PFSK-1 (cell line): ENCODE data around the gene TMEM120B.

ENCODE experiments used
- FOXP2 ChIP-seq: optimal IDR thresholded peaks from 2 replicates; pipeline ENCODE3; 2011; ENCODE audit warnings: borderline replicate concordance, control low read depth, inconsistent platforms; ENCODE audit not compliant: insufficient read depth; ENCODE audit errors: extremely low read length, extremely low read depth
- POLR2AphosphoS5 ChIP-seq: IDR thresholded peaks from 2 replicates; pipeline ENCODE4 v1.6.1; 2012; ENCODE audit warnings: low read depth, mild to moderate bottlenecking, control low read depth, low read length, moderate library complexity
- REST ChIP-seq, 2 experiments: IDR thresholded peaks; 2 replicates each; pipeline versions ENCODE4 v1.6.1 to v1.8.0; 2011 to 2012; ENCODE audit warnings: low read depth in 2 of 2, low read length in 2 of 2, control low read depth in 1 of 2, inconsistent platforms in 1 of 2, mild to moderate bottlenecking in 1 of 2, moderate library complexity in 1 of 2; ENCODE audit not compliant: insufficient read depth in 1 of 2
- SIN3A ChIP-seq: IDR thresholded peaks from 2 replicates; pipeline ENCODE4 v1.6.1; 2012; ENCODE audit warnings: mild to moderate bottlenecking, low read length, moderate library complexity, borderline replicate concordance; ENCODE audit not compliant: insufficient read depth
- TAF1 ChIP-seq: IDR thresholded peaks from 2 replicates; pipeline ENCODE4 v1.6.1; 2012; ENCODE audit warnings: low read length, control low read depth, borderline replicate concordance; ENCODE audit not compliant: insufficient read depth

TMEM120B gene

GRCh38 chr12:121828306-121828705 is 115.8 kb downstream of the TMEM120B start:
- TF ChIP-seq POLR2AphosphoS5, result no peak
- no peak for TF ChIP-seq TAF1
- TF ChIP-seq SIN3A, result no peak
- TF ChIP-seq REST (IDR thresholded peaks at IDR 0.05; ENCODE audit: insufficient read depth in 1 of 2, low read depth in 2 of 2, low read length in 2 of 2), result no peak
- no peak for TF ChIP-seq FOXP2

- TF ChIP-seq POLR2AphosphoS5, result no peak
- TF ChIP-seq FOXP2, result no peak
These were observed 116.3 kb downstream of the TMEM120B start for GRCh38 chr12:121828826-121829225.

GRCh38 chr12:121829250-121829918 is 116.8 kb downstream of the TMEM120B start:
- no peak for TF ChIP-seq TAF1
- TF ChIP-seq REST (IDR thresholded peaks at IDR 0.05; ENCODE audit: insufficient read depth in 1 of 2, low read depth in 2 of 2, low read length in 2 of 2), result no peak
- TF ChIP-seq FOXP2, result no peak

GRCh38 chr12:121830134-121830533 is 117.6 kb downstream of the TMEM120B start:
- TF ChIP-seq TAF1, result no peak
- TF ChIP-seq POLR2AphosphoS5, result no peak
- no peak for TF ChIP-seq REST (IDR thresholded peaks at IDR 0.05; ENCODE audit: insufficient read depth in 1 of 2, low read depth in 2 of 2, low read length in 2 of 2)
- TF ChIP-seq FOXP2, result no peak
- no peak for TF ChIP-seq SIN3A

GRCh38 chr12:121830588-121831265 is 118.2 kb downstream of the TMEM120B start:
- TF ChIP-seq REST (IDR thresholded peaks at IDR 0.05; ENCODE audit: insufficient read depth in 1 of 2, low read depth in 2 of 2, low read length in 2 of 2) (no peak), FOXP2 (no peak), POLR2AphosphoS5 (no peak), TAF1 (no peak), SIN3A (no peak)
